CD4-positive, CD25-positive, alpha-beta regulatory T cell (primary cell): ENCODE measurements around the gene ELOA2. TPM values are rescaled to one million over a fixed set of nuclear protein-coding genes. Genes with fewer than 3 reads are reported as not detected.
A peak's percentile ranks its signal among the peaks of the same experiment; 100 is the strongest.
"Not testable (repeated sequence)": the region's sequence is repeated elsewhere in the genome, so short reads cannot be mapped to it uniquely, and the experiment has no call there.

Source experiments
- ATAC-seq, 2 donors: fragments of 150-1000 bp; cut with Tn5 transposase; one replicate each; pipeline ENCODE4 v1.10.0; 2021; ENCODE audit warnings: low read depth in 2 of 2, moderate number of reproducible peaks in 2 of 2, moderate library complexity in 1 of 2
- DNase-seq, 3 donors: peaks; one replicate each; pipeline versions ENCODE4 v3.0.0 to v3.0.0-alpha.2; 2012 to 2022; ENCODE audit warnings: mixed read lengths in 1 of 3
- H3K27ac ChIP-seq: one replicate; pipeline ENCODE4 v1.7.0; 2013; ENCODE audit warnings: mild to moderate bottlenecking, low read length; ENCODE audit not compliant: insufficient read depth, poor library complexity, severe bottlenecking
- H3K27me3 ChIP-seq: one replicate; pipeline ENCODE4 v1.7.0; 2013; ENCODE audit warnings: low read length; ENCODE audit not compliant: control insufficient read depth, insufficient read depth
- H3K36me3 ChIP-seq: one replicate; pipeline ENCODE4 v1.7.0; 2013; ENCODE audit warnings: mild to moderate bottlenecking, low read length, moderate library complexity; ENCODE audit not compliant: control insufficient read depth, insufficient read depth
- H3K4me1 ChIP-seq: 2 replicates; pipeline ENCODE4 v1.7.0; 2013; ENCODE audit warnings: mild to moderate bottlenecking, low read length; ENCODE audit not compliant: insufficient read depth, control insufficient read depth, poor library complexity, severe bottlenecking
- H3K4me3 ChIP-seq: one replicate; pipeline ENCODE4 v1.7.0; 2013; ENCODE audit warnings: low read depth, mild to moderate bottlenecking, low read length, moderate library complexity
- H3K9me3 ChIP-seq, 2 experiments: 1 replicate in 1 of 2; 2 replicates in 1 of 2; pipeline ENCODE4 v1.7.0; 2013; ENCODE audit warnings: low read length in 2 of 2, mild to moderate bottlenecking in 1 of 2, moderate library complexity in 1 of 2; ENCODE audit not compliant: control insufficient read depth in 2 of 2
- H3K27ac Mint-ChIP-seq, 3 donors: one replicate each; pipeline ENCODE4 v1.8.0; 2020 to 2022; ENCODE audit warnings: mild to moderate bottlenecking in 3 of 3, mixed read lengths in 3 of 3, moderate library complexity in 2 of 3
- H3K27me3 Mint-ChIP-seq: one replicate; pipeline ENCODE4 v1.8.0; 2022; ENCODE audit warnings: mild to moderate bottlenecking, mixed read lengths
- H3K36me3 Mint-ChIP-seq: one replicate; pipeline ENCODE4 v1.8.0; 2020; ENCODE audit warnings: mixed read lengths
- H3K4me1 Mint-ChIP-seq, 4 donors: one replicate each; pipeline ENCODE4 v1.8.0; 2020 to 2022; ENCODE audit warnings: mixed read lengths in 4 of 4, mild to moderate bottlenecking in 1 of 4
- H3K4me3 Mint-ChIP-seq, 4 donors: one replicate each; pipeline ENCODE4 v1.8.0; 2020 to 2022; ENCODE audit warnings: mild to moderate bottlenecking in 4 of 4, mixed read lengths in 4 of 4, moderate library complexity in 3 of 4
- H3K9me3 Mint-ChIP-seq, 7 donors: one replicate each; pipeline ENCODE4 v1.8.0; 2020 to 2022; ENCODE audit warnings: mixed read lengths in 7 of 7, mild to moderate bottlenecking in 3 of 7, moderate library complexity in 2 of 7
- polyA plus RNA-seq, 4 donors: library from polyadenylated mRNA; unstranded; fragments of 300-500 nt; fragmentation: Illumina TruSeq; gene quantifications; one replicate each; pipeline ENCODE4 v1.2.3, GENCODE V29; 2021
- total RNA-seq: library from RNA; stranded (reverse); gene quantifications from one replicate; pipeline ENCODE4 v1.2.3, GENCODE V29; 2022

Gene ELOA2
- total and polyA plus RNA-seq, 5 donors from 2014 or later, result not detected

DNA sequence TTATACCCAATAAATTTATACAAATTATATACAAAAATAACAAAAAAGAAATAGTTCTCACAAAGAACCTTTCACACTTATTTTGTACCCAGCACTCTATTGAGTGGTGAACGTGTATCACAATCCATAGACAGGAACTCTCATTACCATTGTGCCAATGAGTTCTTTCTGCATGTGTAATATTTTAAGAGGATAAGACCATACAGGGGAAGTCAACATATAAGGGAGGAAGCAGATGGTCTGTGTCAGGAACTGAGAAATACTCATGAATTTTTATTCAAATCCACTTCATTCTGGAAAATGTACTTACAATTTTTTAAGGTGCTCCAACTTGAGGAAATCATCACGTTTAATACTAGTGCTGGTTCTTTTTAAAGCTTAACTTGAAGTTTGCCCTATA, 27.1 kb upstream of the ELOA2 start:
- Histone ChIP-seq H3K36me3 (no peaks in the 10 kb centered on the region), H3K4me3 (no peak overlapping the region), H3K27ac (no peak overlapping the region), H3K9me3 (no peaks in the 10 kb centered on the region), H3K27me3 (no peaks in the 10 kb centered on the region), H3K4me1 (no peaks in the 10 kb centered on the region)
- Mint-ChIP-seq H3K36me3 (no peaks in the 10 kb centered on the region), H3K27ac (no peak overlapping the region), H3K9me3 (no peaks in the 10 kb centered on the region), H3K4me1 (no peaks in the 10 kb centered on the region), H3K4me3 (no peak overlapping the region), H3K27me3 (peaks cover 4% of the 10 kb centered on the region)
- ATAC-seq (no peak), DNase-seq (no peak)

- Histone ChIP-seq H3K9me3 (no peaks in the 10 kb centered on the region), H3K4me1 (no peaks in the 10 kb centered on the region), H3K27me3 (peaks cover 2% of the 10 kb centered on the region), H3K27ac (no peak overlapping the region), H3K36me3 (no peaks in the 10 kb centered on the region), H3K4me3 (no peak overlapping the region)
- DNase-seq, result no peak
- no peak for ATAC-seq
- Mint-ChIP-seq H3K4me1 (peaks cover 0 to 3% (median 0%) of the 10 kb centered on the region in 4 donors), H3K4me3 (no peak overlapping the region), H3K27me3 (peaks cover 10% of the 10 kb centered on the region), H3K27ac (no peak overlapping the region), H3K9me3 (peaks cover 0 to 2% (median 0%) of the 10 kb centered on the region in 7 donors), H3K36me3 (no peaks in the 10 kb centered on the region)
These were observed 18.9 kb upstream of the ELOA2 start for GRCh38 chr18:47054369-47054768.

DNA sequence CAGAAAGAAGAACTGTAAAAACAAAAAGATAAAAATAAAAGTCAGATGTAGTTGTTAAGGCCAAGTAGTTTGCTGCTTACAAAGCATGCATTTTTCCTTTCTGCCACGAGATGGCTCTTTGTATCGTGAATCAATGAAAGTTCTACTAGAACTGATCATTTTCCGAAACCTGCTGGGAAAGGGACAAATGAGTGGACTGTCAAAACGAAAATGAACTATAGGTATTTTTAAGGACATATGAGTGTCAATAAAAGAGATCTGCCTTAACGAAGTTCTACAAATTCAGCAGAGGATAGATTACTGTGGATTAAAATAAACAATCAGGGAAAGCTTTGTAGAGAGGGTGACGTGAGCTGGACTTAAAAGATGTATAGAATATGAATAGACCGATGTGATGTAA, 15.0 kb upstream of the ELOA2 start:
- no peaks in the 10 kb centered on the region for H3K9me3 ChIP-seq
- no peak overlapping the region for H3K4me3 Mint-ChIP-seq
- H3K27ac ChIP-seq, result no peak overlapping the region
- H3K36me3 Mint-ChIP-seq, result no peaks in the 10 kb centered on the region
- peaks cover 14% of the 10 kb centered on the region for H3K27me3 Mint-ChIP-seq
- no peaks in the 10 kb centered on the region for H3K36me3 ChIP-seq
- ATAC-seq (no peak), DNase-seq (peak in 2 of 3 donors; percentile 2 to 42)
- no peaks in the 10 kb centered on the region for H3K4me1 ChIP-seq
- H3K27me3 ChIP-seq, result no peaks in the 10 kb centered on the region
- H3K4me1 Mint-ChIP-seq, result peaks cover 0 to 3% (median 0%) of the 10 kb centered on the region in 4 donors
- H3K27ac Mint-ChIP-seq, result no peak overlapping the region
- H3K4me3 ChIP-seq, result no peak overlapping the region
- H3K9me3 Mint-ChIP-seq, result no peaks in the 10 kb centered on the region

- Histone ChIP-seq H3K9me3 (no peaks in the 10 kb centered on the region), H3K4me1 (no peaks in the 10 kb centered on the region), H3K4me3 (no peak overlapping the region), H3K27ac (no peak overlapping the region), H3K27me3 (peaks cover 12% of the 10 kb centered on the region), H3K36me3 (no peaks in the 10 kb centered on the region)
- Mint-ChIP-seq H3K4me3 (no peak overlapping the region), H3K27ac (no peak overlapping the region), H3K9me3 (peaks cover 0 to 3% (median 0%) of the 10 kb centered on the region in 7 donors), H3K36me3 (no peaks in the 10 kb centered on the region), H3K27me3 (peaks cover 25% of the 10 kb centered on the region), H3K4me1 (no peaks in the 10 kb centered on the region)
- ATAC-seq (no peak), DNase-seq (no peak)
These were observed 5.6 kb upstream of the ELOA2 start for GRCh38 chr18:47040982-47041381.

- Mint-ChIP-seq H3K4me3 (no peak overlapping the region), H3K9me3 (peaks cover 0 to 7% (median 0%) of the 10 kb centered on the region in 7 donors), H3K27me3 (peaks cover 16% of the 10 kb centered on the region), H3K4me1 (no peaks in the 10 kb centered on the region), H3K36me3 (no peaks in the 10 kb centered on the region), H3K27ac (no peak overlapping the region)
- Histone ChIP-seq H3K27ac (no peak overlapping the region), H3K36me3 (no peaks in the 10 kb centered on the region), H3K4me3 (no peak overlapping the region), H3K27me3 (peaks cover 12% of the 10 kb centered on the region), H3K4me1 (no peaks in the 10 kb centered on the region), H3K9me3 (no peaks in the 10 kb centered on the region)
- DNase-seq, result no peak
- no peak for ATAC-seq
These were observed 1.6 kb upstream of the ELOA2 start for GRCh38 chr18:47036927-47037578.

DNA sequence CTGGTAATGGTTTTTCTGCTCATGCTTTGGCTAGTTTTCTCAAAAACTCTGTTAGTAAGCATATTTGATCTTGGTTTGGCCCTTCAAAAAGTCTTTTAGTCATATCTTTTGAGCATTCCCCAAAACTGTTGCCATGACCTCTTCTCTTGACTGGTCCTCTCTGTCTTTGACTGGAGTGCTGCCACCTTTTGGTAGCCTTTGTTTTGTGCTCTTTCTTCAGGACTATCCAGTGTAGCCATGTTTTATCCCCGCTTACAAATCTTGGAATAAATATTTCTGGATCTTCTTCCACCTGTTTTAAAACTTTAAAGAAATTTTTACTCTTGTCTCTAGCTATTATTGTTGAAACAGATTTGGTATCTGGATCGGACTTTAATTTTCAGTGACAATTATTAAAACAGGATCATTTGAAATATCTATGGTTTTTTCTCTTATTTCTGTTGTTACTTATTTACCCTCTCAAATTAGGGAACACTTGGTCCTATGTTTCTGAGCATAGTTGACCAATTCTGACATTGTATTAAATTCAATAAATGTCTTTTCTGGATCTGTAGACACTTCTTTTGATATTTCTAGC, 965 bp upstream of the ELOA2 start:
- no peak overlapping the region for H3K4me3 Mint-ChIP-seq
- H3K4me1 Mint-ChIP-seq, result no peaks in the 10 kb centered on the region
- H3K27me3 Mint-ChIP-seq, result peaks cover 9% of the 10 kb centered on the region
- Histone ChIP-seq H3K9me3 (no peaks in the 10 kb centered on the region), H3K4me1 (no peaks in the 10 kb centered on the region), H3K27me3 (peaks cover 9% of the 10 kb centered on the region), H3K36me3 (no peaks in the 10 kb centered on the region), H3K4me3 (no peak overlapping the region), H3K27ac (no peak overlapping the region)
- peaks cover 0 to 8% (median 0%) of the 10 kb centered on the region in 7 donors for H3K9me3 Mint-ChIP-seq
- DNase-seq (no peak), ATAC-seq (no peak)
- no peaks in the 10 kb centered on the region for H3K36me3 Mint-ChIP-seq
- no peak overlapping the region for H3K27ac Mint-ChIP-seq

- not testable (repeated sequence) for H3K4me3 Mint-ChIP-seq, H3K36me3 Mint-ChIP-seq, H3K4me3 ChIP-seq, H3K9me3 Mint-ChIP-seq, H3K27me3 Mint-ChIP-seq, H3K27me3 ChIP-seq, DNase-seq, H3K9me3 ChIP-seq, H3K27ac Mint-ChIP-seq, H3K36me3 ChIP-seq, H3K4me1 Mint-ChIP-seq, H3K4me1 ChIP-seq, H3K27ac ChIP-seq, ATAC-seq
These were observed 830 bp downstream of the ELOA2 start for GRCh38 chr18:47034591-47034990.

DNA sequence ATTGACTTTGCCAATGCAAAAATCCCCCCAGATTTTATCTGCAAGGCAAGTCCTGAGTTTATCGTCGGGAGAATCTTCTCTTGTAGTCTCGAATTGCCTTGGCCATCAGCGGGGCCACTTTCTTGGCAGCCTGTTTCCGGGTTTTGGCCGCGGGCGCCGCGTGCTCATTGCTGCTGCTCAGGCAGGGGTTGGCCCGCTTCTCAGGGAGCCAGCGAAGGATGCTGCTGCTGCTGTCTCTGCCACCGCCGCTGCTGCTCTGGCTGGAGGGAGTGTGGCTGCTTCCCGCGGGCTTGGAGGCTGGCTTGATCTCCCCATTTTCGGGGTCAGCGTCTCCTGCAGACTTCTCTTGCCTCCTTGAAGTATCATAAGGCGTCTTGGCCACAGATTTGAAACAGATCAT, 2.5 kb downstream of the ELOA2 start:
- Mint-ChIP-seq H3K27ac (no peak overlapping the region), H3K9me3 (peaks cover 0 to 7% (median 0%) of the 10 kb centered on the region in 7 donors), H3K4me1 (no peaks in the 10 kb centered on the region), H3K27me3 (no peaks in the 10 kb centered on the region), H3K4me3 (no peak overlapping the region), H3K36me3 (no peaks in the 10 kb centered on the region)
- H3K9me3 ChIP-seq, result no peaks in the 10 kb centered on the region
- no peak for DNase-seq
- ATAC-seq, result no peak
- no peak overlapping the region for H3K27ac ChIP-seq
- H3K27me3 ChIP-seq, result no peaks in the 10 kb centered on the region
- H3K4me3 ChIP-seq, result no peak overlapping the region
- no peaks in the 10 kb centered on the region for H3K36me3 ChIP-seq
- no peaks in the 10 kb centered on the region for H3K4me1 ChIP-seq
